Fibroblast of the aortic adventitia (primary cell): Measurements from ENCODE around the gene SIRPG. TPM values are rescaled to one million over a fixed set of nuclear protein-coding genes. Genes with fewer than 3 reads are reported as not detected.
A peak's percentile ranks its signal among the peaks of the same experiment; 100 is the strongest.
"Not testable (repeated sequence)": the region's sequence is repeated elsewhere in the genome, so short reads cannot be mapped to it uniquely, and the experiment has no call there.

Experiments
- DNase-seq: peaks from one replicate; pipeline ENCODE4 v3.0.0-alpha.2; 2010; ENCODE audit warnings: low read depth
- H3K4me3 ChIP-seq: 2 replicates; pipeline ENCODE4 v1.5.1; 2011; ENCODE audit warnings: low read depth, mild to moderate bottlenecking, control low read depth, low read length, moderate library complexity
- CTCF ChIP-seq: IDR thresholded peaks from 2 replicates; pipeline ENCODE4 v1.5.1; 2011; ENCODE audit warnings: mild to moderate bottlenecking, low read length, control low read depth, inconsistent platforms; ENCODE audit not compliant: insufficient read depth
- total RNA-seq: library from RNA; depleted of rRNA; stranded (reverse); fragments of >200 nt; gene quantifications from 2 replicates; pipeline ENCODE4 v1.2.3, GENCODE V29; 2012; ENCODE audit warnings: low replicate concordance

SIRPG gene
- total RNA-seq, 1 donor = not detected

- H3K4me3 ChIP-seq = no peak overlapping the region
- no peak for TF ChIP-seq CTCF
- no peak for DNase-seq
Measured at GRCh38 chr20:1618479-1618878, 39.1 kb downstream of the SIRPG start.

GRCh38 chr20:1616858-1617434 lies 40.6 kb downstream of the SIRPG start:
- no peak overlapping the region for H3K4me3 ChIP-seq
- DNase-seq = peak; percentile 47
- TF ChIP-seq CTCF = no peak

- not testable (repeated sequence) for H3K4me3 ChIP-seq, DNase-seq
Measured at GRCh38 chr20:1610404-1610803, 47.2 kb downstream of the SIRPG start.

GRCh38 chr20:1608678-1609347 lies 48.8 kb downstream of the SIRPG start:
- DNase-seq, H3K4me3 ChIP-seq: not testable (repeated sequence)

GRCh38 chr20:1600736-1601135 lies 56.8 kb downstream of the SIRPG start:
- DNase-seq = no peak
- no peak for TF ChIP-seq CTCF
- no peak overlapping the region for H3K4me3 ChIP-seq

- no peak for TF ChIP-seq CTCF
- H3K4me3 ChIP-seq = no peak overlapping the region
- DNase-seq = no peak
Measured at GRCh38 chr20:1595333-1595732, 62.2 kb downstream of the SIRPG start.

GRCh38 chr20:1588533-1589460 lies 68.8 kb downstream of the SIRPG start:
- DNase-seq = no peak
- no peak for TF ChIP-seq CTCF
- H3K4me3 ChIP-seq = no peak overlapping the region
